ENCODE results near the gene NTHL1. TPM values are rescaled to one million over a fixed set of nuclear protein-coding genes. Genes with fewer than 3 reads are reported as not detected.

The NTHL1 gene
- total and polyA plus RNA-seq, 2 donors (not counting 3 experiments of a cell fraction or from before 2014, with no cell fraction given), result 39.8 to 65.8 TPM

DNA sequence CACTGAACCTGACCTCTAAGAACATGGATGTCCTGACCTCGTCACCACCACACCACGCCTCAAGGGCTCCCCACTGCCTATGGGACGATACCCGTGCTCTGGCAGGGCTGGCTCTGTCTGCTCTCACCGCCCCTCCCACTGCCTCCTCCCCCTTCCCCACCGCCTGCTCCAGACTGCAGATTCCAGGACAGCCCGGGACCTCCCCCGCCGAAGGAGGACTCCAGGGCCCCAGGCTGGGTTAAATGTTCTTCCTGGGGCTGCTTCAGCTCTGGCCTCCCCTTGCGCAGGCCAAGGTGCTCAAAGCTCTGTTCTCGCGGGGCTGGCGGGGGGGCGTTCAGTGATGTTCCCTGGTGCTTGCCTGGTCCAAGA lies 24.9 kb downstream of the NTHL1 start:
- Histone ChIP-seq H3K4me3 (replicated peaks in 1 of 3; ENCODE audit: insufficient read depth in 1 of 3, low read depth in 1 of 3, low read length in 3 of 3) (peak overlapping the region in 2 of 3 experiments; percentile 20 to 24), H3K4me2 (ENCODE audit: insufficient read depth, low read length) (peak overlapping the region; percentile 52), H3K27ac (ENCODE audit: insufficient read depth, low read depth, low read length) (no peak overlapping the region), H3K36me3 (ENCODE audit: control insufficient read depth in 2 of 2, extremely low read depth in 1 of 2, insufficient read depth in 2 of 2, low read length in 2 of 2) (no peaks in the 10 kb centered on the region), H3K9me1 (replicated peaks; ENCODE audit: control insufficient read depth, extremely low read depth, insufficient read depth, low read length) (no peaks in the 10 kb centered on the region), H3K9ac (replicated peaks; ENCODE audit: extremely low read depth, insufficient read depth, low read length) (no peak overlapping the region), H3K27me3 (ENCODE audit: control insufficient read depth in 2 of 2, insufficient read depth in 2 of 2, low read length in 2 of 2) (peaks cover 4 to 11% of the 10 kb centered on the region in 2 experiments), H3K4me1 (ENCODE audit: control insufficient read depth, extremely low read depth, insufficient read depth, low read length) (peaks cover 21% of the 10 kb centered on the region), H3K79me2 (ENCODE audit: control insufficient read depth, insufficient read depth, low read length) (peaks cover 4% of the 10 kb centered on the region), H3K9me3 (replicated peaks; ENCODE audit: control insufficient read depth, insufficient read depth, low read length) (no peaks in the 10 kb centered on the region), H2AFZ (ENCODE audit: low read depth, low read length) (peak overlapping the region; percentile 93), H4K20me1 (replicated peaks; ENCODE audit: control insufficient read depth, extremely low read depth, insufficient read depth, low read length) (no peaks in the 10 kb centered on the region)
- BruUV-seq (replicated peaks), result no TSS peak
- DNase-seq (ENCODE audit: low read depth, low spot score) (no peak), FAIRE-seq (no peak)
- CTCF ChIA-PET, result interaction anchor here (0.6 to 8.9 kb wide), 33 partner anchors 10 to 252 kb away, joined by 3 to 137 read pairs (median 5); partner anchors contain the start of genes ECI1, GFER, NTHL1 and PKD1
- intact Hi-C loops (cut with micrococcal nuclease), result loop anchor here (1.0 to 2.0 kb wide), 4 partner anchors 24 to 118 kb away; partner anchors contain the start of genes NTHL1 and TSC2
- POLR2A ChIA-PET, result interaction anchor here (3.1 kb wide), 1 partner anchor 132 kb away, joined by 20 read pairs; the partner anchor contains the start of gene TRAF7
- TF ChIP-seq POLR2A (IDR thresholded peaks at IDR 0.05; ENCODE audit: low read depth, low read length) (no peak), GATA2 (IDR thresholded peaks at IDR 0.05; ENCODE audit: insufficient read depth, insufficient read length, low read depth, low read length) (no peak), FOS (IDR thresholded peaks at IDR 0.05; ENCODE audit: borderline replicate concordance, insufficient read depth, low read length) (no peak), POLR2AphosphoS5 (IDR thresholded peaks at IDR 0.05; ENCODE audit: insufficient read depth, low read depth, low read length) (no peak), JUN (IDR thresholded peaks at IDR 0.05; ENCODE audit: borderline replicate concordance, insufficient read depth, insufficient read length, low read depth) (no peak), MYC (IDR thresholded peaks at IDR 0.05; ENCODE audit: low read depth, low read length) (no peak), EZH2 (IDR thresholded peaks at IDR 0.05; ENCODE audit: borderline replicate concordance, low read depth, low read length, severe bottlenecking) (no peak)
- TF ChIP-seq, protein P1, sequence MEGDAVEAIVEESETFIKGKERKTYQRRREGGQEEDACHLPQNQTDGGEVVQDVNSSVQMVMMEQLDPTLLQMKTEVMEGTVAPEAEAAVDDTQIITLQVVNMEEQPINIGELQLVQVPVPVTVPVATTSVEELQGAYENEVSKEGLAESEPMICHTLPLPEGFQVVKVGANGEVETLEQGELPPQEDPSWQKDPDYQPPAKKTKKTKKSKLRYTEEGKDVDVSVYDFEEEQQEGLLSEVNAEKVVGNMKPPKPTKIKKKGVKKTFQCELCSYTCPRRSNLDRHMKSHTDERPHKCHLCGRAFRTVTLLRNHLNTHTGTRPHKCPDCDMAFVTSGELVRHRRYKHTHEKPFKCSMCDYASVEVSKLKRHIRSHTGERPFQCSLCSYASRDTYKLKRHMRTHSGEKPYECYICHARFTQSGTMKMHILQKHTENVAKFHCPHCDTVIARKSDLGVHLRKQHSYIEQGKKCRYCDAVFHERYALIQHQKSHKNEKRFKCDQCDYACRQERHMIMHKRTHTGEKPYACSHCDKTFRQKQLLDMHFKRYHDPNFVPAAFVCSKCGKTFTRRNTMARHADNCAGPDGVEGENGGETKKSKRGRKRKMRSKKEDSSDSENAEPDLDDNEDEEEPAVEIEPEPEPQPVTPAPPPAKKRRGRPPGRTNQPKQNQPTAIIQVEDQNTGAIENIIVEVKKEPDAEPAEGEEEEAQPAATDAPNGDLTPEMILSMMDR (IDR thresholded peaks at IDR 0.05; ENCODE audit: extremely low read depth in 1 of 2, insufficient read depth in 1 of 2, low read depth in 1 of 2, low read length in 2 of 2), result no peak
- TF ChIP-seq, protein P2, sequence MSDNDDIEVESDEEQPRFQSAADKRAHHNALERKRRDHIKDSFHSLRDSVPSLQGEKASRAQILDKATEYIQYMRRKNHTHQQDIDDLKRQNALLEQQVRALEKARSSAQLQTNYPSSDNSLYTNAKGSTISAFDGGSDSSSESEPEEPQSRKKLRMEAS (IDR thresholded peaks at IDR 0.05; ENCODE audit: insufficient read depth, insufficient read length), result no peak
- dilution Hi-C loops (cut with MboI; ENCODE audit: extremely low pct_ligation_motif_present, low sequenced_read_pairs), result no loop called here

All from endothelial cell of umbilical vein (primary cell).